NOMO-1 treated with DMSO at 0.1 percent for 48 hours (cell line): Measurements from ENCODE around the gene TYK2.

Experiments used
- DNase-seq: peaks from one replicate; lab custom pipeline; 2025; ENCODE audit not compliant: unreplicated experiment; lab: John Stamatoyannopoulos, UW

TYK2 gene

DNA sequence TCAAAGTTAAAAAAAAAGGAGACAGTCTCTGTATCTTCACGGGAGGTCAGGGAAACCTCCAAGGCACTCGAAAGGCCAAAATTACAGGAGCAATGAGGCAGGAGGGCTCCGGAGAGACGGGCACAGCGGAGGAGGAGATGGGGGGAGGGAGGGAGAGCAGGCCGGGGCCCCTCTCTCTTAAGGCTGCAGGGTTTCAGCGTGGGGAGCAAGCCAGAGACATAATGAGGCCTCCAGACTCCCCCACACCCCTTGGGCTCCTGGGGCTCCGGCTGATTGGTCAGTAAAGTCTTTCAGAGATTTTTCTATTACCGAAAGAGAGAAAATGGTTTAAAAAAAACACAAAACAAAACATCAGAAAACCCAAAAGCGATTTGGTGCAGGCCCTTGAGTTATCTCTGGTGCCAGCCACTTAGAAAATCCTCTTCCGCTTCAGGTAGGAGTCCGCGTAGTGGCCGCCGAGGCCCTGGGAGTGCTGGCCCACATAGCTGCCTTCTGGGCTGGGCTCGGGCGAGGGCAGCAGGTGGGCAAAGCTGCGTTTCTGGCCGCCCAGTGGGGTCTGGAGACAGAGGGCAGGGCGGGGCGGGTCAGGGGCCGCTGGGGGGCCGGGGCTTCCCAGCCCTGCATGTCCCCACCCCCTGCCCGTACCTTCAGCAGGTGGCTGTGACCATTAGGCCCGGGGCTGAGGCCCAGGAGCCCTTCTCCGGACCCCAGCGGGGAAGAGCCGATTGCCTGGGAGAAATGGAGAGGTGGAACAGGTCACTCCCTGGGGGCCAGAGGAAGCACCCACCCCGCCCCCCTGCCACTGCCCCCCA is 63.1 kb downstream of the TYK2 start:
- DNase-seq = no peak

DNA sequence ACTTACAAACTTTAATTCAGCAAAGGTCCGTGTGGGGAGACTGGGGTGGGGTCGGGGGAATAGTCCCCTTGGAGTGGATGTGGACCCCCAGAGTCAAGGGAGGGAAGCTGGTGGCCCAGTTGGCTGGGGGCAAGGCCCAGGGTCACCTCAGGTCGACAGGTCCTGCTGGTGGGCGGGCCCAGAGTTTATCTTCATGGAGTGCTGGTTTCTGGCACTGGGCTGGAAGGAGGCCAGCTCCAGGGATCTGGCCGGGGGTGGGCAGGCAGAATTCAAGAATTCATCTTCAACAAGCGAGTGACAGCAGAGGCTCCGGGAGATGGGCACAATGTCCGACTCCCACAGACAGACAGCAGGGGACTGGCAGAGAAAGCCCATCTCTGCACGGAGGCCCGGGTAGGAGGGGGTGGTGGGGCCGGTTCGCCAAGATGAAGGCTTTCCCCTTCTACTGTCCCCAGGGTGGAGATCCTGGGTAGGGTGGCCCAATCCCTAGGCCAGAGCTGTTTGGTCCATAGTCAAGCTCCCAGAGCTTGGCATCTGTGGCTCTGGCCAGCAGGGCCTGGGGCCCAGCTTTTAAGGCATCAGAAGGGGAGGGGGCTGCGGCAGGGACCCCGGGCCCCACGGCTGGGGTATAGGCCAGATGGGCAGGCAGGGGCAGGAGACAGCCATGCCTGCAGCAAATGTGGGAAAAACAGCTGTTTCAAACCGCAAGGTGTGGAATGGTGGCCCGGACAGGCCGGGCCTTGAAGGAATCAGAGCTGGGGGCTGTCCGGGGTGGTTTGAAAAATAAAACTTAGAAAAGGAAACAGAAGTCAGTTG is 63.9 kb downstream of the TYK2 start:
- no peak for DNase-seq

DNA sequence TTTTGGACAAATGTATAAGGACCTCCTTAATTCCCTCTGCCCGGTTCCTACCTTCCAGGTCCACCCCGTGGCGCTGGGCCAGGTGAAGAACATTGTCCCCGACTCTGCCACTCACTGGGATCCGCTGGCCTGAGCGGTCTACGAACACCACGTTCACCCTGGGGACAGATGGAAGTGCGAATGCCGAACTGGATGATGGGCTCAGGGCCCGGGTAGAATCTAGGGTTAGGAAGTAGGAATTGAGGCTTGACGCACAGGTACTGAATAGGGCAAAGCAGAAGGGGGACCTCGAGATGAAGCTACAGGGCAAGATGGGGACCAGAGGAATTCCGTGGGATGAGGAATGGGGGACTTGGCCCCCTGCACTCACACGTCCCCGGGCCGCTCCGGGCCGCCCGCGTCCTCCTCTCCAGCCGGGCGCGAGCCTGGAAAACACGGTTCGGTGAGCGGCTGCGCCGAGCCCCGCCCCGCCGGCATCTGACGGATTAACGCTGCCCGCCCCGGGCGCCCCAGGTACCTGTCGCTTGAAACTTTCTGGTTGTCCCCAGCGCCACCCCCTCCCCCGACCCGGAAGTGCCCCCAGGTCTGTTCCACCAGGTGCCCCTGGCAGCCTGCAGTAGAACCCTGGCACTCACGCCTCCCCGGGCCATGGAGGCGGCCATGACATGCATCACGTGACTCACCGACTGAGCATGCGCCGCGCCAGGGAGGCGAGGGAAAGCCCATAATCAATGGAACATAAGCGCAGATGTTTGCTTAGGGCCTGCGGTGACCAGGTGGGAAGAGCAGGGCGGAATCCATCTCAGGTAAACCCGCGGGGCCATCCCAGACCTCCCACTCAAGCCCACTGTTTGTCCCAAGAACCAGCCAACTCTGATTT is 64.8 kb downstream of the TYK2 start, which contains the start of gene FDX2:
Gene FDX2 (minus strand): TSS at position 681 of the 880 bp plus-strand sequence. CDS start 19 bp downstream, at position 662.
- DNase-seq = peak; percentile 64

DNA sequence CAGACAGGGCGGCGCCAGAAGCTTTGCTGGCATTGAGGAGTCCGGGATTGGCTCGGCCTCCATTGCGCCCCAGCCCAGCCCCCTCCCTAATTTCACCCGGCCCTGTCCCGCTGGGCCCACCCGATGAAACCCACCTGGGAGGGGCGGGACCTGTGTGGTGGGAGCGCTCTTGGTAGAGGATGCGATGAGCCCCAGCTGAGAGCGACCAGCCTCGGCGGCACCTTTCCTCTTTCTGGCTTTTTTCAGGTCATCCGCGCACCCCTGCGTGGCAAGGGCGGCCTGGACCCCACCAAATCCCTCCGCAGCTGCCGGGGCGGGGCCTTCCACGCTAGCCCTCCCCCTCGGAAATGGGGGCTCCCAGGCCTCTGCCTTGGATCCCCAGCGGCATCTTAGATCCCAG is 70.9 kb downstream of the TYK2 start, which contains the start of gene ZGLP1:
Gene ZGLP1 (minus strand): TSS at position 393 of the 400 bp plus-strand sequence.
- DNase-seq = no peak

DNA sequence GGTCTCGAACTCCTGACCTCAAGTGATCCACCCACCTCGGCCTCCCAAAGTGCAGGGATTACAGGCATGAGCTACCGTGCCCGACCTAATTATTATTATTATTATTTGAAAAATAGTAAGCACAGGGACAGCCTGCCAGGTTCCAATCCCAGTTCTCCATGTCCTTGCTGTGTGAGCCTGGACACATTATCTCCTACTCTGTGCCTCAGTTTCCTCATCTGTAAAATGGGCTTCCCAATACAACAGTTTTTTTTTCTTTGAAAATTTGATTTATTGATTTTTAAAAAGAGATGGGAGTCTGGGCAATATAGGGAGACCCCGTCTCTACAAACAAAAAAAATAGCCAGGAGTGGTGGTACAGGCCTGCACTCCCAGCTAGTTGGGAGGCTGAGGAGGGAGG is 74.0 kb downstream of the TYK2 start:
- DNase-seq = no peak

DNA sequence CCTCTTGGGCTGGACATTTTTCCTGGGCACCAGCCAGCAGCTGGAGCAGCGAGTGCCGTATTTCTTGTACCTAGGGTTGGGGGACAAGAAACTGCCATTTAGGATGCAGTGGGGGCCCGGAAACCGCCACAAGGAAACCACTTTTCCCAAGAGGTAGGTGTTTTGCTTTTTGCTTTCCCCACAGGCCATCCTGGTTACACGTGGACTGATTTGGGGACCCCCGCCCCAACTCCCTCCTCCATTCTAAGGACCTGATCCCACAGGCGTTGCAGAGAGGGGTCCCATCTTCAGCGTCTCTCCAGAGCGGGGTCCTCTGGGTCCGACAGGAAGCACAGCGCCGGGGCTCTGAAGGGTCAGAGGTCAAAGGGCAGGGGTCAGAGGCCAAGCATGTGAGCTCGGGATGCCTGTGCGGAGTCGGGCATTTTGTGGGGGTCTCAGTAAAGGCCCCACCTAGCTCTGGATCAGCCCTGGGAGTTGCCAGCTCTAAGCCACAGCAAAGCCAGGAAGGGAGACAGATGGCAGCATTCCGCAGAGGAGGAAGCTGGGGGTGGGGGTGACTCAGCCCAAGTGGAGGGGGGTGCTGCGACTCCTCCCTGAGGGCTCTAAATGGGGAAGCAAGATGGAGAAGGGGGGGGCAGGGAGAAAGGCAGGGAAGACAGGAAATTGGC is 75.1 kb downstream of the TYK2 start:
- DNase-seq = peak; percentile 18
